ENCODE measurements around the gene NMU. TPM values are rescaled to one million over a fixed set of nuclear protein-coding genes. Genes with fewer than 3 reads are reported as not detected.
"Not testable (repeated sequence)": the region's sequence is repeated elsewhere in the genome, so short reads cannot be mapped to it uniquely, and the experiment has no call there.

NMU gene
- total and polyA plus RNA-seq, 8 donors: 0.56 to 46.1 (median 1.1) TPM; not detected in 4

DNA sequence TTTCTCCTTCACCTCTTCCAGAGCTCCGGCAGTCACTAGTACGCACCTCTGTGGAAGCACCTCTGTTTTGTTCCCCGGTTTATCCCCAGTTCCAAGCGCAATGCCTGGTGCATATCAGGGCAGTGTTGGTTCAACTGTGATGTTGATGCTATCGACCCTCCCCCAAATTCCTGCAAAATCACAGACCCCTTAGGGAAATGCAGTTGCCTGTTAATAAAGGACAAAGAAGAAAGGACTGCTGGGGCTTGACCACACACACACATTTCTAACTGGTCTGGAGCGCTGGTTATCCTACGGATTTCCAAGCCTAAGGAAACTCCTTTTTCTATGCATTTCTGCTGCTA, 530 bp upstream of the NMU start:
- DNase-seq: no peak
- TF ChIP-seq POLR2A (IDR thresholded peaks at IDR 0.05): no peak
- no peak for TF ChIP-seq EP300 (IDR thresholded peaks at IDR 0.05)
- no peak for TF ChIP-seq POLR2AphosphoS5 (IDR thresholded peaks at IDR 0.05)
- TF ChIP-seq, protein P1, sequence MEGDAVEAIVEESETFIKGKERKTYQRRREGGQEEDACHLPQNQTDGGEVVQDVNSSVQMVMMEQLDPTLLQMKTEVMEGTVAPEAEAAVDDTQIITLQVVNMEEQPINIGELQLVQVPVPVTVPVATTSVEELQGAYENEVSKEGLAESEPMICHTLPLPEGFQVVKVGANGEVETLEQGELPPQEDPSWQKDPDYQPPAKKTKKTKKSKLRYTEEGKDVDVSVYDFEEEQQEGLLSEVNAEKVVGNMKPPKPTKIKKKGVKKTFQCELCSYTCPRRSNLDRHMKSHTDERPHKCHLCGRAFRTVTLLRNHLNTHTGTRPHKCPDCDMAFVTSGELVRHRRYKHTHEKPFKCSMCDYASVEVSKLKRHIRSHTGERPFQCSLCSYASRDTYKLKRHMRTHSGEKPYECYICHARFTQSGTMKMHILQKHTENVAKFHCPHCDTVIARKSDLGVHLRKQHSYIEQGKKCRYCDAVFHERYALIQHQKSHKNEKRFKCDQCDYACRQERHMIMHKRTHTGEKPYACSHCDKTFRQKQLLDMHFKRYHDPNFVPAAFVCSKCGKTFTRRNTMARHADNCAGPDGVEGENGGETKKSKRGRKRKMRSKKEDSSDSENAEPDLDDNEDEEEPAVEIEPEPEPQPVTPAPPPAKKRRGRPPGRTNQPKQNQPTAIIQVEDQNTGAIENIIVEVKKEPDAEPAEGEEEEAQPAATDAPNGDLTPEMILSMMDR (IDR thresholded peaks at IDR 0.05): no peak
- Histone ChIP-seq H3K4me1 (peaks cover 15 to 24% (median 20%) of the 10 kb centered on the region in 4 donors), H3K27ac (no peak overlapping the region), H3K4me3 (peak overlapping the region; percentile 33 to 57 (median 46)), H3K27me3 (peaks cover 2 to 64% (median 25%) of the 10 kb centered on the region in 3 donors), H3K36me3 (no peaks in the 10 kb centered on the region), H3K9me3 (no peaks in the 10 kb centered on the region)
- WGBS, 5 donors: 10 to 16% (median 13%) methylated on average over 7 of the region's 7 CpGs
- intact Hi-C loops (cut with DNase I; ENCODE audit: low total_unique reads): no loop called here

DNA sequence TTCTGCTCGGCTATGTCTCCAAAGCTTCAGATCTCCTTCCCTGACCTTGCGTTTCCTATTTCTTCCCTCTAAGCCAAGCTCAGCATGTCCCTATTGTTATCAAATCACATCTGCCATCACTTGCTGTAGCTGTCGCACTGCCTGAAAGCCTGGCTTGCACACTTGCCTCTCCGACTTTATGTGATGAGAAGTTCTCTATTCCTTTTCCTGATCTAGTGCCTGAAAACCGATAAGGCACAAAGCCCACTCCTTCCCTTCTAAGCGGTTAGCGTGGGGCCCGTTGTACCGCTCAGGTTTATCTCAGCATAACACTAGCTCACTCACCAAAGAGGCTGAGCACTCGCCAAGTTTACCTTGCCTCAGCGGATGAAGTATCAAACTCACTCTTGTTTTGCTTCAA, 816 bp downstream of the NMU start:
- Histone ChIP-seq H3K4me3 (peak overlapping the region; percentile 33 to 57 (median 46)), H3K36me3 (no peaks in the 10 kb centered on the region), H3K27ac (no peak overlapping the region), H3K4me1 (peaks cover 15 to 24% (median 20%) of the 10 kb centered on the region in 4 donors), H3K27me3 (peaks cover 2 to 64% (median 25%) of the 10 kb centered on the region in 3 donors), H3K9me3 (no peaks in the 10 kb centered on the region)
- WGBS, 5 donors: 3 to 6% (median 4%) methylated on average over 11 of the region's 11 CpGs
- peak in 1 of 2 donors; percentile 6 for DNase-seq
- intact Hi-C loops (cut with DNase I; ENCODE audit: low total_unique reads): no loop called here
- TF ChIP-seq EP300 (IDR thresholded peaks at IDR 0.05) (no peak), POLR2AphosphoS5 (IDR thresholded peaks at IDR 0.05) (no peak), POLR2A (IDR thresholded peaks at IDR 0.05) (no peak)
- TF ChIP-seq, protein P1 (IDR thresholded peaks at IDR 0.05): no peak

DNA sequence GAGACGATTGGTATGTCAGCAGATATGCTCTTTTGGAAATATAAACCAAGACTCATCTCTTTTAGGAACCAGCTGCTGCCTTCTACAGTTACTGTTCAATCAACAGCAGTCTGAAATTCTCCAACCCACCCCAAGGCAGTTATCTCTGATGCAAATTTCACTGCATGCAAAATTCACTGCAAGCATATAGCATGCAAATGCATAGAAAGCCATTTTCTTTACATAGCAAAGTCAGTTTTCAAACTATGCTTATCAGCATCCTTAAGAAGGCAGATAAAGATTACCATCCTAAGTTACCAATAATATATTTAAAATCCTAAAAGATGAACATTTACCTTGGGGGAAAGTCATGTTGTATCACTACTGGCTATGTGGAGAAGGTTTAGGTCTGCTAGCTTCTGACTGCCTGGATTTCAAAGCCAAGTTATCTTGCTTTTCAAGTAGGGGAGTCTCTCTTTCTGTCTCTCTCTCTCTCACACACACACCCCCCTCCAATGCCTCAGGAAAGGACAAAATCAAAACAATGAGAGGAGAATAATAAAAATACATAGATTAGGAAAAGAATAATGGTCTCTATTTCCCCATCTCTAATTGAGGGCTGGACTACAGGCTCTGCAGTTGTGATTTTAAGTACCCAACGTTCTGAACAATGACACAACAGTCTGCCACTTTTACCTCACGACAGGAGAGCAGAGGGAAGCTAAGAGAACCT, 1.5 kb downstream of the NMU start:
- WGBS, 5 donors: 29 to 33% (median 31%) methylated on average over 3 of the region's 3 CpGs
- no peak for DNase-seq
- TF ChIP-seq POLR2A (IDR thresholded peaks at IDR 0.05) (no peak), EP300 (IDR thresholded peaks at IDR 0.05) (no peak), POLR2AphosphoS5 (IDR thresholded peaks at IDR 0.05) (no peak)
- Histone ChIP-seq H3K4me1 (peaks cover 15 to 24% (median 20%) of the 10 kb centered on the region in 4 donors), H3K27me3 (peaks cover 2 to 58% (median 25%) of the 10 kb centered on the region in 3 donors), H3K4me3 (no peak overlapping the region), H3K36me3 (no peaks in the 10 kb centered on the region), H3K27ac (no peak overlapping the region), H3K9me3 (no peaks in the 10 kb centered on the region)
- intact Hi-C loops (cut with DNase I; ENCODE audit: low total_unique reads): no loop called here

GRCh38 chr4:55633903-55634302, 2.2 kb downstream of the NMU start:
- no peak for DNase-seq
- Histone ChIP-seq H3K27me3 (peaks cover 2 to 55% (median 25%) of the 10 kb centered on the region in 3 donors), H3K4me1 (peaks cover 15 to 24% (median 20%) of the 10 kb centered on the region in 4 donors), H3K27ac (no peak overlapping the region), H3K36me3 (no peaks in the 10 kb centered on the region), H3K9me3 (no peaks in the 10 kb centered on the region), H3K4me3 (no peak overlapping the region)
- intact Hi-C loops (cut with DNase I; ENCODE audit: low total_unique reads): no loop called here
- 64 to 72% (median 70%) methylated on average over 6 of the region's 6 CpGs for WGBS, 5 donors
- TF ChIP-seq POLR2AphosphoS5 (IDR thresholded peaks at IDR 0.05) (no peak), EP300 (IDR thresholded peaks at IDR 0.05) (no peak), POLR2A (IDR thresholded peaks at IDR 0.05) (no peak)
- TF ChIP-seq, protein P1 (IDR thresholded peaks at IDR 0.05): no peak

DNA sequence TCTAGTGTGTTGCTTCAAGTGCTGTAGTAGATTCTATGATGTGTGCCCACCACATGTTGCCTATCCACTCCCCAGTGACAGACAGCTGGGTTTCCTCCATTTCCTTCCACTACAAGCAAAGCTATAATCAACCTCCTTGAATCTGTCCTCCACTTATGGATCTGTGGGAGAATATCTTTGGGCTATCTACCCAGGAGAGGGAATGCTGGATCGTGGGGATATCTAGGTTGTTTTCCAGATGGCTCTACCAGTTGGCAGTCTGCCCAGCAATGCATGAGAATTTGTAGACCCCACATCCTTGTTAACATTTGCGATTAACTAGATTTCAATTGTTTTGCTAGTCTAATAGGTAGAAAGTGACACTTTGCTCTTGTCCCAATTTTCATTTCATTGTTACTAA, 10.3 kb downstream of the NMU start:
- no peaks in the 10 kb centered on the region for H3K36me3 ChIP-seq
- no peaks in the 10 kb centered on the region for H3K27me3 ChIP-seq
- H3K9me3 ChIP-seq: no peaks in the 10 kb centered on the region
- intact Hi-C loops (cut with DNase I; ENCODE audit: low total_unique reads): no loop called here
- no peaks in the 10 kb centered on the region for H3K4me1 ChIP-seq
- no peak for DNase-seq
- TF ChIP-seq POLR2A (IDR thresholded peaks at IDR 0.05) (no peak), EP300 (IDR thresholded peaks at IDR 0.05) (no peak), POLR2AphosphoS5 (IDR thresholded peaks at IDR 0.05) (no peak)
- TF ChIP-seq, protein P1 (IDR thresholded peaks at IDR 0.05): no peak
- H3K4me3 ChIP-seq: no peak overlapping the region
- H3K27ac ChIP-seq: no peak overlapping the region
- 64 to 73% (median 66%) methylated on average over 2 of the region's 2 CpGs for WGBS, 5 donors

DNA sequence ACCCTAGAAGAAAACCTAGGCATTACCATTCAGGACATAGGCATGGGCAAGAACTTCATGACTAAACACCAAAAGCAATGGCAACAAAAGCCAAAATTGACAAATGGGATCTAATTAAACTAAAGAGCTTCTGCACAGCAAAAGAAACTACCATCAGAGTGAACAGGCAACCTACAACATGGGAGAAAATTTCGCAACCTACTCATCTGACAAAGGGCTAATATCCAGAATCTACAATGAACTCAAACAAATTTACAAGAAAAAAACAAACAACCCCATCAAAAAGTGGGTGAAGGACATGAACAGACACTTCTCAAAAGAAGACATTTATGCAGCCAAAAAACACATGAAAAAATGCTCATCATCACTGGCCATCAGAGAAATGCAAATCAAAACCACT, 12.0 kb downstream of the NMU start:
- H3K27ac ChIP-seq; H3K4me3 ChIP-seq; H3K4me1 ChIP-seq; H3K9me3 ChIP-seq; intact Hi-C loops (cut with DNase I; ENCODE audit: low total_unique reads); DNase-seq; H3K36me3 ChIP-seq; H3K27me3 ChIP-seq: not testable (repeated sequence)
- WGBS, 5 donors: 51 to 70% (median 64%) methylated on average over 1 of the region's 1 CpG; no CpG with 5 or more reads in 1 of the 5 donors
